Measurements from ENCODE around the gene CACNG8.
"Not testable (repeated sequence)": the region's sequence is repeated elsewhere in the genome, so short reads cannot be mapped to it uniquely, and the experiment has no call there.

Gene CACNG8

DNA sequence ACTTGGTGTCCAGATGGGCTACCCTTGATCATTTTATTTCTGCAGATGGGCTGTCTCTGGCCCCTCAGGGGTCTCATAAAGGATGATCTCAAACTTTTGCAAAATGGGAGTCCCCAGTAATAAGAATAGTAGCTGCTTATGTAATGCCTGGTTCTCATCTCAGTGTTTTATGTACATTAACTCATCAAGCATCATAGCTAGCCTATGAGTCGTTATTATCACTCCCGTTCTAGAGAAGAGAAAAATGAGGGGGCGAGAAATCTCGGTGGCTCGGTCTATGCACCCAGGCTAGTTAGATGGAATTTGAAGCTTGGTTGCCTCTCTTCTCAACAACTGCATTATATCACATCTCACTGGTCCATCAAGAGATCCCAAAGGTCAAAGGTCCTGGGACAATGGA, 32.1 kb downstream of the CACNG8 start:
- DNase-seq = no peak

DNA sequence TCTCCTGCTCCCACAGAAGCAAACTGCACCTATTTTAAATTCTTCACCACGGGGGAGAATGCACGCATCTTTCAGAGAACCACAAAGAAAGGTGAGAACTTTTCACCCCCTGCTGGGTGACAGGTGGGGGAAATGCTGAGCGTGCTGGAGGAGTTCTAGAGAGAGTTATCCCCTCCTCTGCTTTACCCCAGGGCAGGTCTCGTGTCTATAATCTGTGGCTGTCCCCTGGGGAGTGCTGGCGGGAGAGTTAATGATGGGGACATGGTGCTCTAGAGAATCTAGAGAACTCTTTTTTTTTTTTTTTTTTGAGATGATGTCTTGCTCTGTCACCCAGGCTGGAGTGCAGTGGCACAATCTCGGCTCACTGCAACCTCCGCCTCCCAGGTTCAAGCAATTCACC, 35.5 kb downstream of the CACNG8 start:
- DNase-seq = no peak

DNA sequence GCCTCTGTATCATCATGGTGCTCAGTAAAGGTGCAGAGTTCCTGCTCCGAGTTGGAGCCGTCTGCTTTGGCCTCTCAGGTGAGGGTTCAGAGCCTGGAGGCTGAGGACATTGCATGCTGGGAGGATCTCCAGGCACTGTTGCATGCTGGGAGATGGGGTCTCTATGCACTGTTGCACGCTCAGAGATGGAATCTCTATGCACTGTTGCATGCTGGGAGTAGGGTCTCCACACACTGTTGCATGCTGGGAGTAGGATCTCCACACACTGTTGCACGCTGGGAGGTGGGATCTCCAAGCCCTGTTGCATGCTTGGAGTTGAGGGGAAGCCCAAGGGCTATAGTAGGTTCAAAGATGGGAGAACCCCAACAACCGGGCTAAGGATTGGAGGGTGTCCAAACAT, 37.0 kb downstream of the CACNG8 start:
- no peak for DNase-seq

DNA sequence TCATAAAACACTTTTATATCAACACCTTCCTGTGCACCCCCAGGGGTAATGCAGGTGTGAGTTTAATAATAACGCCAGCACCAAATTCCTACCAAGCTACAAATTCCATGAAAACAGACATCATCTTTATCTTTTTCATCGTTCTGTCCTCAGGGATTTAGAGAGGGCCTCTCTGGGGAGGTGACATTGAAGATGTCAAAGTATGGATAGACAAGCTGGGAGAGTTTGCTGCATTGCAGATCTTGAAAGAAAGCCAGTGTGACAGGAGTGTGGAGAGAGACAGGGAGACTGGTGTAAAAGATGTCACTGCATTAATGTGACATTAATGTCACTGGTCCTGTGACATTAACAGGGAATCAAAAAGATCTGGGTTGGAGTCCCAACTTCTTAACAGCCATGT, 38.8 kb downstream of the CACNG8 start:
- DNase-seq = no peak

DNA sequence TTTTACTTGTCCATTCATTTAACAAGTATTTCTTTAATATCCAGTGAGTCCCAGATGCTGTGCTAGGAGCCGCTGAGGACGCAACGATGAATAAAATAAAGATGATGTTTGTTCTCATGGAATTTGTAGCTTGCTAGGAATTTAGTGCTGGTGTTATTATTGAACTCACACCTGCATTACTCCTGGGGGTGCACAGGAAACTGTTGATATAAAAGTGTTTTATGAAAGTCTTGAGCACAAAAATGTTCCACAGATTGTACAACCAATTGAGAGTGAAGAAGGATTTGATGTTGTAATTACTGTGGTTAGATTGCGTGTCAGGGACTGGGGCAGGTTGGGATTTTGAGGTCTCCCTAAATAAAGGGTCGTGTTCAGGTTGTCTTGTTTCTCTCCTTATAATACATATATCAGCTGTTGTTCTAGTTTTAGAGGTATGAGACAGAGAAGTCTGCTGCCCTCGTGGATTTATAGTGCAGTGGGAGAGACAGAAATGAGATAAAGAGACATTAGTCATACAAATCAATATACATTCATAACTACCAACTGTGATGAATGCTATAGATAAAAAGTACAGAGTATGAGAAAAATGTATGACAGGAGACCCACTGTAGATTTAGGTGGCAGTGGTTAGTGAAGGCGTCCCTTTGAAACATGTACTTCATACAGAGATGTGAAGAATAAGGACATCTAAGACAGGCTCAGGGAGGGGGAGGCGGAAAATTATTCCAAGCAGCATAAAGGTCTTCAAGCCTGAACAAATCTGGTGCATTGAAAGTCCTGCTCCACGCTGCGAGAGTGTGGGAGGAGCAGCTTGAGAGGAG, 40.0 kb downstream of the CACNG8 start:
- no peak for DNase-seq

DNA sequence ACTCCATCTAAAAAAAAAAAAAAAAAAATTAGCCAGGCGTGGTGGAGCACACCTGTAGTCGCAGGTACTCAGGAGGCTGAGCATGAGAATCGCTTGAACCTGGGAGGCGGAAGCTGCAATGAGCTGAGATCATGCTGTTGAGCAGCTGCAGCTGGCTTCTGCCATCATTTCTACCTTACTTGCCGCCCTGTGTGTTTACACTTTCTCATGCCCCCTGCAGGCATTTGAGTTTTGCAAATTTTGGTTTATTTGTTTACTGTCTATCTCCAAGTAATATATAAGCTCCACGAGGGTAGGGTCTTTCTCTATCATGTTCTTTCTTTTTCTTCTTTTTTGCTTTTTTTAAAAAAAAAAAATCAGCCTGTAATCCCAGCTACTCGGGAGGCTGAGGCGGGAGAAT, 46.7 kb downstream of the CACNG8 start:
- no peak for DNase-seq

DNA sequence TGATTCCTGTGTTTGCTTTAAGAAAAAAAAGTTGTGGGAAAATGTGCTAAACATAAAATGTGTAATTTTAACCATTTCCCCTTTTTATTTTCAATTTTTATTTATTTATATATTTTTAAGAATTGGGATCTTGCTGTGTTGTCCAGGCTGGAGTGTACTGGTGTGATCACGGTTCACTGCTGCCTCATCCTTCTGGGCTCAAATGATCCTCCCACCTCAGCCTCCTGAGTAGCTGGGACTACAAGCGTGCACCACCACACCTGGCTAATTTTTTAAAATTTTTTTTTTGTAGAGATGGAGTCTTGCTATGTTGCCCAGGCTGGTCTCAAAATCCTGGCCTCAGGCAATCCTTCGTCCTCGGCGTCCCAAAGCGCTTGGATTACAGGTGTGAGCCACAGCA, 47.7 kb downstream of the CACNG8 start:
- no peak for DNase-seq

DNA sequence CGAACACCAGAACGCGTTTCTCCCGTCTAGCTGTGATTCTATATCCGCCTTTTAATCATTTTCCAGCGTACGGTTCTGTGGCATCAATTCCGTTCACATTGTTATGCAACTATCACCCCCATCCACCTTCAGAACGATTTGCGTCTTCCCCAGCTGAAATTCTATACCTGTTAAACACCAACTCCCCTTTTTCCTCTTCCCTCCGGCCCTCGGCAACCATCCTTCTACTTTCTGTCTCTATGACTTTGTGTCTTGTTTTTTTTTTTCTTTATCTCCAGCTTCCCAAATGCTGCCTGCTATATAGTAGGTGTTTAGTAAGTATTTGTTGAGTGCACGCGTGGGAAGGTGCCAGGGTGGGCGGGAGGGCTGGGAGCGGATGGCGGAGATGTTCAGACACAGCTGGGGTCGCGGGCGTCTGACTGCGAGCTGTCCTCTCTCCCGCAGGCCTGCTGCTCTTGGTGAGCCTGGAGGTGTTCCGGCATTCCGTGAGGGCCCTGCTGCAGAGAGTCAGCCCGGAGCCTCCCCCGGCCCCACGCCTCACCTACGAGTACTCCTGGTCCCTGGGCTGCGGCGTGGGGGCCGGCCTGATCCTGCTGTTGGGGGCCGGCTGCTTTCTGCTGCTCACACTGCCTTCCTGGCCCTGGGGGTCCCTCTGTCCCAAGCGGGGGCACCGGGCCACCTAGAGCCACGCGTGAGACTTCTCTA, 48.9 kb downstream of the CACNG8 start:
- no peak for DNase-seq

DNA sequence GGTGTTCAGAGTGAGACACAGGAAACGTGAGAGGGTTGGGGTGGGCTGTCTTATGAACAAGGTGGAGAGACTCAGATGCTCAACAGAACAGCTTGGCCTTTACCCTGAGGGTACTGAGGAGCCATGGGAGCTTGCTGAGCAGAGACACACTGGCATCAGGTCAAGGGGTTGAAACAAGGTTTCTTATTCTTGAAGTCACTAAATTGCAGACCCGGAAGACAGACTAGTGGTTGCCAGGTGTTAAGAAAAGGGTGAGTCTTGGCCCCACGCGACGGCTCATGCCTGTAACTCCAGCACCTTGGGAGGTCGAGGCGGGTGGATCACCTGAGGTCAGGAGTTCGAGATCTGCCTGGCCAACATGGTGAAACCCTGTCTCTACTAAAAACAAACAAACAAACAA, 51.1 kb downstream of the CACNG8 start:
- no peak for DNase-seq

DNA sequence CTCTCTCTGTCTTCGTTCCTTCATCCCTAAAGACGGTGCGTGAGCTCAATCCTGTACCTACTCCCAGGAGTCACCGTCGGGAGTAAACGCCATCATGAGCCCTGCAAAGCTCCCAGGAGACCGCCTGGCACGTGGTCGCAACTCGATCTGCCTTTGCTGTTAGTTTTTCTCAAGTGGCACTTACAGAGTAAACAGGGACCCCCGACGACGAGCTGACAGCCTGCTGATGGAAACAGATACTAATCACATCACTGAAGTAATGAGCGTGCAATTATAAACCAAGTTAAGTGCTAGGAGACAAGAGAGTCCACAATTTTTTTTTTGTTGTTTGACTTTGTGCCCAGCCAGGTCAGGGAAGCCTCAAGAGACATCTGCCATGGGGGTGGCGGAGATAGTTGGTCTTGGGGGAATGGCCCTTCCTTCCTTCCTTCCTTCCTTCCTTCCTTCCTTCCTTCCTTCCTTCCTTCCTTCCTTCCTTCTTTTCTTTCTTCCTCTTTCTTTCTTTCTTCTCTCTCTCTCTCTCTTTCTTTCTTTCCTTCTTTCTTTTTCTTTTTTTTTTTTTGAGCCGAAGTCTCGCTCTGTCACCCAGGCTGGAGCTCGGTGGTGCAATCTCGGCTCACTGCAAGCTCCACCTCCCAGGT, 52.3 kb downstream of the CACNG8 start:
- DNase-seq = no peak

DNA sequence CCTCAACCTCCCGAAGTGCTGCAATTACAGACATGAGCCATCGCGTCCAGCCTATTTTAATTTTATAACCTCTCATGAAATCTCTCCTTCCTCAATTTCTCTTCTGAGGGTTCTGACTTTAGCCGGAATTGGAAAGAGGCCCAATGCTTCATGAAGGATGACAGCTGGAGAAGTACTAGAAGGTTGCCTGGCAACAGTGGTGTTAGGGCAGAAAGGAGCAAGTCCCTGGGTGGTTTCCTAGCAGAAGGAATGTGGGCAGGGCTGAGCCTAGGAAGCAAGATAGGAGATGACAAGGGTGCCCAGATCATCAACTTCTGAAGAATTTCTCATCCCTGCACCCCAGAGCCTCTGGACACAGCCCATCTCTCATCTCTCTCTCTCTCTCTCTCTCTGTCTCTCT, 54.5 kb downstream of the CACNG8 start:
- DNase-seq = peak; percentile 49

DNA sequence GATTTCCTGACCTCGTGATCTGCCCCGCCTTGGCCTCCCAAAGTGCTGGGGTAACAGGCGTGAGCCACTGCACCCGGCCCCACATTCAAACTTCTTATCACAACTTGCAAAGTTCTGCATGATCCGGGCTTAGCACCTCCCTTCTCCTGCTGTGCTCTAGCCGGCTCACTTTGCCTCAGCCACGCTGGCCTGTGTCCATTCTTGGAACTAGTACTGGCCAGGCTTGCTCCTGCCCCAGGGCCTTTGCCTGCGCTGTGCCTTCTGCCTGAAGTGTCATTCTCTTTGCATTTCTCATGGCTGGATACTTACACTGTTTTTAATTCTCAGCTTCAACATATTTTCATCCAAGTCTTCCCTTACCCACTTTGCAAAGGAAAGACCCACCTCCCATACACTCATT, 58.6 kb downstream of the CACNG8 start:
- no peak for DNase-seq

DNA sequence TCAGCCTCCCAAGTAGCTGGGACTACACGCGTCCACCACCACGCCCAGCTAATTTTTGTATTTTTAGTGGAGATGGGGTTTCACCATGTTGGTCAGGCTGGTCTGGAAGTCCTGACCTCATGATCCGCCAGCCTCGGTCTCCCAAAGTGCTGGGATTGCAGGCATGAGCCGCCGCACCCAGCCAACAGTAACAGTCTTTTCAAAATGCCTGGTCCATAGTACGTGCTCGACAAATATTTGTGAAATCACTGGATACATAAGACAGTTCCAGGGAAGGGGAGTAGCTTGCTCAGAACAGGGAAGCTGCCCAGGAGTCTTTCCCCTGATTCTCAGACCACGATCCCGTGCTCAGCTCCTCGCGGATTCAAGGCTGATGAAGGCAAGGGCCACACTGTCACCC, 59.2 kb downstream of the CACNG8 start:
- no peak for DNase-seq

DNA sequence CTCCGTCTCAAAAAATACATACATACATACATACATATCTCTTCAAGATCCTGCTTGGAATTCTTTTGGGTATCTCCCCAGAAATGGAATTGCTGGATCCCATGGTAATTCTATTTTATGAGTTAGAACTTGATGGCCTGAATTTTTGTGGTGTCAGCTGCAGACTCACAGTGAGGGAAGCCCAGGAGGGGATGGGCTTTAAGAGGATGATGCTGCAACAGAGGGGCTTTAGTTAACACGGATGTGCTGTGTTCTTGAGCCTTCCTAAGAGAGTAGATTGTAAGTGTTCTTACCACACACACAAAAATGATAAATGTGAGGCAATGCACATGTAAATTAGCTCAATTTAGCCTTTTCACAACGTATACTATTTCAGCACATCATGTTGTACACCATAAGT, 60.5 kb downstream of the CACNG8 start:
- no peak for DNase-seq

DNA sequence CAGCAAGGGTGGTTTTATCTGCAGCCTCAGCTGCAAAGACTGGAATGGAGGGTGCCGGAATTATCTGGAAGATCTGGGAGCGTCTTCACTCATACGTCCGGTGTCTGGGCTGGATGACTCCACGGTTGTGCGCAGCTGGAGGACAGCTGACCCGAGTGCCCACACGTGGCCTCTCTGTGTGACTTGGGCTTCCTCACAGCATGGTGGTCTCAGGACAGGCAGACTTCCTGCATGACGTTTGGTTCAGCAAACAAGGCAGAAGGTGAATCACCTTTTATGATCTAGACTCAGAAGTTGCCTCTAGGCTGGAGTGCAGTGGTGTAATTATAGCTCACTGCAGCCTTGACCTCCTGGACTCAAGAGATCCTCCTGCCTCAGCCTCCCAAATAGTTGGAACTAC, 61.9 kb downstream of the CACNG8 start:
- DNase-seq = no peak

DNA sequence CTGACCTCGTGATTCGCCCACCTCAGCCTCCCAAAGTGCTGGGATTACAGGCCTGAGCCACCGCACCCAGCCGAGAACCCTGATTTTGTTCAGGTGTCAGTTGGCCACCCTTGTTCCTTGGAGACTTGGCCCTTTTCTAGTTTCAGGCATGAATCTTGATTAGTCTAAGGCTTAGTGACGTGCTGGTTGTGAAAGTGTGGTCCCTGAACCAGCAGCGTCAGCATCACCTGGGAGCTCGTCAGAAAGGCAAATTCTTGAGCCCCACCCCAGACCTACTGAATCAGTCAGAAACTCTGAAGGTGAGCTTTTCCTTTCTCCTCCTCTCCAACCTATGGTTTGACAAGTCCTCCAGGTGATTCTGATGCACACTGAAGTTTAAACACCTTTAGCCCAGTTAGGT, 63.9 kb downstream of the CACNG8 start:
- DNase-seq = no peak

DNA sequence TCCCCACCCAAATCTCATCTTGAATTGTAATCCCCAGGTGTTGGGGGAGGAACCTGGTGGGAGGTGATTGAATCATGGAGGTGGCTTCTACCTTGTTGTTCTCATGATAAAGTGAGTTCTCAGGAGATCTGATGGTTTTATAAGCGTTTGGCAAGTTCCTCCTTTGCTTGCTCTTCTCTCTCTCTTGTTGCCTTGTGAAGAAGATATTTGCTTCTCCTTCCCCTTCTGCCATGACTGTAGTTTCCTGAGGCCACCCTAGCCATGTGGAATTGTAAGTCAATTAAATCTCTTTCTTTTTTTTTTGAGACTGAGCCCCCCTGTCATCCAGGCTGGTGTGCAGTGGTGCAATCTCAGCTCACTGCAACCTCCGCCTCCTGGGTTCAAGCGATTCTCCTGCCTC, 66.6 kb downstream of the CACNG8 start:
- no peak for DNase-seq

DNA sequence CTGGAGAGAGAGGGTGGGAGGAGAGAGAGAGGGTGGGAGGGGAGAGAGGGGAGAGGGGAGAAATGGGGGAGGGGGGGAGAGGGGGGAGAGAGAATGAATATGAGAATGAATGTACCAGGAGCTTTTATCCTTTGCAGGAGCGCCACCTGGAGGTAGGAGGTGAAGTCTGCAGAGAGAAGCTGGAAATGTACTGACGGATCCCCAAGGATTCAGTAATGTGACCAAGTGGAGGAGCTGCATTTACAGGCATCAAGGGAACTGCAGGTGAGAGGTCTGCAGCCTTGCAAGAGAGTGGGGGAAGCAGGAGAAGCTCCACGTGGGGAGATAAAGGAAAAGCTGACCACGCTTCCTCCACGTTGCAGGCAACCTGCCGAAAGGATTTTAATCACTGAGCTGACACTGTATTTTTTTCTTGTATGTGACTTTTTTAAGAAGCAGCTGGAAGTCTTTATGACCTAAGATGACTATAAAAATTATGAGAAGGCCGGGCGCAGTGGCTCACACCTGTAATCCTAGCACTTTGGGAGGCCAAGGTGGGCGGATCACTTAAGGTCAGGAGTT, 67.3 kb downstream of the CACNG8 start:
- peak; percentile 34 for DNase-seq

DNA sequence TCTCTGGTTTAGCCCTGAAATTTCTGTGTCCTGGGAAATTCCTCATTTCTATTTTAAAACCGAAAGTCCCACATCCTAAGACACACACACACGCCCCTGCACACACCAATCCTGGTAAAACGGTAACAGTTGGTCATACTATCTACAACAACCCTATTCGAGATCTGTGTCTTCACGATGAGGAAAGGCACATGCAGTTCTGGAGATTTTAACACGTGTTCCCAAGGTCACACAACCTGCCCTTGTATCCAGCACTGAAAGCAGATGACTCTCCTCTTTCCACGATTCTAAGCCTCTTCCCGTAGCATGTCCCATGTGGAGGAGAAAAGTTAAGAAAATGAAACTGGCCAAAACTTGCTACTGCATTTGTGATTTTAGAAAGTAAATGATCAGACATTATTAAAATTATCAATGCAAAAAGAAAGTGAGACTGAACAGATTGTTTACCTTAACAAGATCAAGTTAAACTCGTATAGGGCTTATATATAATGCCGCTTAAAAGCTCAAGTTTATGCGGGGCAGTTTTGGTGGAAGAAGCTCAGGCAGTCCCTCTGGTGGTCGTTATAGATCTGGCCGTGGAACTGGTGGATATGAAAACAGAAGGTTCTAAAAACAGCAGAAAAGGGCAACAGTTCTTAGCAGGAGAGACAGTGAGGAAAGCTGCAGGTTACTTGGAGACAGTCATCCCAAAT, 68.3 kb downstream of the CACNG8 start:
- DNase-seq = no peak

DNA sequence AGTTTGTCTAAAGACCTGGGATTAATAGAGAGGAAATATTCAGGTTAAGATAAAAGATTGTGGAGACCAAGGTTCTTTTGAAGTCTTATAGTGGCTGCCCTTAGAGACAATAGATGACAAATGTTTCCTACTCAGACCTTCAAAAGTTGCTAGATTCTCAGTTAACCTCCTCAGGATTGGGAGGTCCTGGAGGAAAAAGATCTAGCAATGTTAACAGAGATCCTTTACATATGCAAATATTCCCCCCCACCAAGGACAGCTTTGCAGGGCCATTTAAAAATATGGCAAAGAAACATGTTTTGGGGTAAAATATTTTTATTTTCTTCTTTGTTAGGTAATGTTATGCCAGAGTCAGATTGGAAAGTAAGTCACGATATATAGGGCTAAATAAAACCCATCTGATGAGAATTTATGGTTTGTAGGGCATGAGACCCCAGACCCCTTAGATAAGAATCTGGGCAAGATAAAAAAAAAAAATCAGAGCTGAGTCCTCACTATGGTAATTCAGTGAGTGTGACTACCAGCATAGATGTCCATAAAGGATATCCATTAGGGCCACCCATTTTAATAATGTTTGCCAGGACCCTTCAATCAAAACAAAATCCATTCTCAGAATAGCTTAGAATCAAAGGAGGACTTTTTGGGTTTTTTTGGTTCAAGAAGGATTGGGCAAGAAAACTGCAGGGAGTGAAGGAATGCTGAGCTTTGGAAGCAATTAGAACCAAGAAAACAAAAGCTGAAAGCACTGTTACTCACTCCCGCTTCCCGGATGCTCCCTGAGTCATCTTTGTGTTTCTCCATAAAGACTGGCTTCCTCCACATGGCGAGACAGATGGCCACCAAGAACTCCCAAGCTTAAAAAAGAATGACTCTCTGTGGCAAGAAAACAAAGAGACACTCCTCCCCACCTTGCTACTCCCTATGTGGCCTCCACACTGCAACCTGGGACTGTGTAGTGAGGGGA, 72.8 kb downstream of the CACNG8 start:
- DNase-seq = no peak

DNA sequence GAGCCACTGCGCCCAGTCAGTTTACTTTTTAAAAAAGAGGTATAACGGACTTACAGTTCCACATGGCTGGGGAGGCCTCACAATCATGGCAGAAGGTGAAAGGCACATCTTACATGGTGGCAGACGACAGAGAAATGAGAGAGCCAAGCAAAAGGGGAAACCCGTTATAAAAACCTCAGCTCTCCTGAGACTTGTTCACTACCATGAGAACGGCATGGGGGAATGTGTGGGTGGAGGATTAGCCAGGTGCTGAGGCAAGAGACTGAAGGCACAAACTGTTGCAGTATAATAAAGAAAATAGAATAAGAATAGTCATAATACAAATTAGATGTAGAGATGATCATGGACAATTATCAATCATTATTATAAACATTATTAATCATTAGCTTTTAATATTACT, 73.8 kb downstream of the CACNG8 start:
- DNase-seq = not testable (repeated sequence)

Data from CD4-positive, alpha-beta T cell treated with Interleukin-15 for 1 hour (primary cell).